ENCODE measurements around the gene NR2C2.
"Not testable (repeated sequence)": the region's sequence is repeated elsewhere in the genome, so short reads cannot be mapped to it uniquely, and the experiment has no call there.

Gene NR2C2

GRCh38 chr3:14962762-14963161 lies 15.4 kb downstream of the NR2C2 start:
- no peak for DNase-seq

GRCh38 chr3:14967285-14967684 lies 19.9 kb downstream of the NR2C2 start:
- no peak for DNase-seq

- no peak for DNase-seq
These were observed 22.3 kb downstream of the NR2C2 start for GRCh38 chr3:14969671-14970070.

- DNase-seq, result no peak
These were observed 28.9 kb downstream of the NR2C2 start for GRCh38 chr3:14976317-14976716.

GRCh38 chr3:14980689-14981088 lies 33.3 kb downstream of the NR2C2 start:
- DNase-seq, result no peak

GRCh38 chr3:14984581-14985113 lies 37.3 kb downstream of the NR2C2 start:
- DNase-seq, result no peak

GRCh38 chr3:14988988-14989394 lies 41.6 kb downstream of the NR2C2 start:
- no peak for DNase-seq

- DNase-seq, result no peak
These were observed 42.8 kb downstream of the NR2C2 start for GRCh38 chr3:14989943-14990779.

- no peak for DNase-seq
These were observed 43.4 kb downstream of the NR2C2 start for GRCh38 chr3:14990780-14991148.

GRCh38 chr3:14991151-14991742 lies 43.9 kb downstream of the NR2C2 start:
- no peak for DNase-seq

GRCh38 chr3:14991818-14992612 lies 44.6 kb downstream of the NR2C2 start:
- DNase-seq, result no peak

- DNase-seq, result no peak
These were observed 50.6 kb downstream of the NR2C2 start for GRCh38 chr3:14997941-14998340.

- not testable (repeated sequence) for DNase-seq
These were observed 51.8 kb downstream of the NR2C2 start for GRCh38 chr3:14999182-14999581.

- no peak for DNase-seq
These were observed 60.3 kb downstream of the NR2C2 start for GRCh38 chr3:15007681-15008141.

- DNase-seq, result no peak
These were observed 61.8 kb downstream of the NR2C2 start for GRCh38 chr3:15009167-15009566.

GRCh38 chr3:15010664-15011063 lies 63.3 kb downstream of the NR2C2 start:
- no peak for DNase-seq

GRCh38 chr3:15011174-15011573 lies 63.8 kb downstream of the NR2C2 start:
- DNase-seq, result no peak

- DNase-seq, result no peak
These were observed 67.4 kb downstream of the NR2C2 start for GRCh38 chr3:15014606-15015328.

- no peak for DNase-seq
These were observed 68.1 kb downstream of the NR2C2 start for GRCh38 chr3:15015456-15015855.

GRCh38 chr3:15017191-15017590 lies 69.8 kb downstream of the NR2C2 start:
- no peak for DNase-seq

GRCh38 chr3:15023249-15023648 lies 75.9 kb downstream of the NR2C2 start:
- no peak for DNase-seq

- DNase-seq, result no peak
These were observed 76.3 kb downstream of the NR2C2 start for GRCh38 chr3:15023719-15024118.

GRCh38 chr3:15029625-15030024 lies 82.2 kb downstream of the NR2C2 start:
- DNase-seq, result no peak
